Mammary epithelial cell (primary cell): Measurements from ENCODE around the gene CDH4.

ENCODE experiments used
- CTCF ChIP-seq, 2 donors: IDR thresholded peaks in 1 of 2; conservative IDR thresholded peaks in 1 of 2; 2 replicates each; pipeline ENCODE4 v1.5.1; 2011 to 2012; ENCODE audit warnings: inconsistent platforms in 2 of 2, low read length in 2 of 2, mild to moderate bottlenecking in 2 of 2, control low read depth in 1 of 2, low read depth in 1 of 2; ENCODE audit not compliant: insufficient read depth in 1 of 2; ENCODE audit errors: extremely low read depth in 1 of 2
- EZH2 ChIP-seq: IDR thresholded peaks from 2 replicates; pipeline ENCODE4 v1.6.1; 2012; ENCODE audit warnings: low read length, inconsistent platforms, borderline replicate concordance

- TF ChIP-seq CTCF (conservative IDR thresholded peaks at IDR 0.05 in 1 of 2, IDR thresholded peaks at IDR 0.05 in 1 of 2; ENCODE audit: extremely low read depth in 1 of 2, insufficient read depth in 1 of 2, low read depth in 1 of 2, low read length in 2 of 2) (no peak), EZH2 (no peak)
Observed at GRCh38 chr20:61818746-61819573, 566.9 kb downstream of the CDH4 start.
